Measurements from ENCODE around the gene POMZP3. TPM values are rescaled to one million over a fixed set of nuclear protein-coding genes. Genes with fewer than 3 reads are reported as not detected.
"Not testable (repeated sequence)": the region's sequence is repeated elsewhere in the genome, so short reads cannot be mapped to it uniquely, and the experiment has no call there.

Gene POMZP3
- total RNA-seq, 1 donor from 2014 or later: 14.3 TPM

DNA sequence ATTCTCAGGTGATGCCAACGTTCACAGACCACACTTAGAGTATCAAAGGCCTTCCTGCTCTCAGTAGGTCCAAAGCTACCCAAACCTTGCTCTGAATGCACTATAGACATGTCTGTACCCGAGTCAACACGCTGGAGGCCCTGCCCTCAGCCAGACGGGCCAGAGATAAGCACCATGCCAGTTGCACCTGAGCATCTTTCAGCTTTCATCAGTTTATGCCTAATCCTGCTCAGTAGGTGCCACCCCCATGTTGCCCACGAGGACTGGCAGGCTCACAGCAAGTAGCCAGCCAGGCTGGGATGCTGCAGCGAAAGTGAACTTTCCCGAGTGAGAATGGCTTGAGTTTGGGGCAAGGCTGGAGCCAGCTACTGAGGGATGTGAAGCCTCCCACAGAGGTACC lies 18.6 kb downstream of the POMZP3 start:
- ATAC-seq (ENCODE audit: low read depth); H3K36me3 Mint-ChIP-seq (ENCODE audit: low read depth); H3K27me3 Mint-ChIP-seq; H3K27ac Mint-ChIP-seq; H3K9me3 Mint-ChIP-seq; intact Hi-C loops (cut with micrococcal nuclease); H3K4me1 Mint-ChIP-seq; POLR2A ChIA-PET; CTCF ChIA-PET; DNase-seq; H3K4me3 Mint-ChIP-seq: not testable (repeated sequence)

DNA sequence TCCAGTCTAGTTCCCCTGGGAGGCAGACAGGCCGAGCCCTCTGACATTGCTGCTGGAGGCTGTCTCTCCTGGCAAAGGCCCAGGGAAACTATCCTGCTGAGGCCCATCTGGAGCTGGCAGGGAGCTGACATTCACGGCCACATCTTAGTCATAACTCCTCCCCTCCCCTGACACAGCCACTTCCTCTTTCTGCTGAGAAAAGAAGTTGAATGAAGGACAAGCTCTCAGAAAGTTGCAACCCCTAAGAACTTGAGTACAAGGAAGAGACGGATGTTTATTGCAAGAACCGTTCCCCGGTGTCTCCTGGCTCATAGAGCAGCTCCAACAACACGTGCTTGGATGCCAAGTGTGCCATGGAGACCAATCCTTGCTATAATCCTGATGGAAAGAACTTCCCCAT lies 21.1 kb downstream of the POMZP3 start:
- H3K4me3 Mint-ChIP-seq; H3K36me3 Mint-ChIP-seq (ENCODE audit: low read depth); intact Hi-C loops (cut with micrococcal nuclease); H3K27me3 Mint-ChIP-seq; POLR2A ChIA-PET; CTCF ChIA-PET; H3K4me1 Mint-ChIP-seq; H3K9me3 Mint-ChIP-seq: not testable (repeated sequence)
- peak; percentile 45 for DNase-seq
- peak; percentile 94 for ATAC-seq (ENCODE audit: low read depth)
- H3K27ac Mint-ChIP-seq: peak overlapping the region; percentile 76

DNA sequence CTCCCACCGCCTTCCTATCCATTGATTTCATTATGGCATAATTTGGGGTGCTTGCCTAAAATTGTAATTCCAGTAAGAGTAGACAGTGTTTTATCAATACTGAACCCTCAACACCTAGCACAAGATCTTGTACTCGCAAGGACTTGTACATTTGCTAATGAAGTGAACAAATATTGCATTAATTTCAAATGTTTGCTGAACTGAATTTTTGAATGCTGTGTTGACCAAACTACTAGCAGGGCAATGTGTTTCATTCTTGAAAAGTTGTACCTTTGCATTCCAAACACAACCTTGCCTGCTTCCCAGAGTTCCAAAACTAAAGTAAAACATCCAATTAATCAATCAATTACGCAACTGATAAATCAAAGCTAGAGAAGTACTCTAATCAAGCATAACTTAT lies 26.4 kb downstream of the POMZP3 start:
- H3K27ac Mint-ChIP-seq; H3K27me3 Mint-ChIP-seq; ATAC-seq (ENCODE audit: low read depth); DNase-seq; CTCF ChIA-PET; H3K9me3 Mint-ChIP-seq; H3K36me3 Mint-ChIP-seq (ENCODE audit: low read depth); POLR2A ChIA-PET; intact Hi-C loops (cut with micrococcal nuclease); H3K4me3 Mint-ChIP-seq: not testable (repeated sequence)
- peaks cover 11% of the 10 kb centered on the region for H3K4me1 Mint-ChIP-seq

DNA sequence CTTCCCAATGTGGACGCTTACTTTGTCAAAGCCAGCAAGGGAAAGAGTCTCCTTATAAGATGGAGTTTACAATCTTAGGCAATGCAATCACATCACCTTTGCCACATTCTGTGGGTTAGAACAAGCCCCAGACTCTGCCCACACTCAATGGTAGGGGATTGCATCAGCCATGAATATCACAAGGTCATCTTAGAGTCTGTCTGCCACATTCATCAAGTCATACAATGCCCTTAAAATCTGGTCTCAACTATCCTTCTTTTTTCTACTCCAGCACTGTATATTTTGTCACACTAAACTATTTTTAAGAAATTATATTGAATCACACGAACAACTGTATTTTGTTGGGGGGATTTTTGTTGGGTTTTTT lies 27.0 kb downstream of the POMZP3 start:
- H3K27ac Mint-ChIP-seq; CTCF ChIA-PET; POLR2A ChIA-PET; H3K36me3 Mint-ChIP-seq (ENCODE audit: low read depth); ATAC-seq (ENCODE audit: low read depth); H3K27me3 Mint-ChIP-seq; H3K4me3 Mint-ChIP-seq; DNase-seq; intact Hi-C loops (cut with micrococcal nuclease); H3K9me3 Mint-ChIP-seq: not testable (repeated sequence)
- H3K4me1 Mint-ChIP-seq: peaks cover 11% of the 10 kb centered on the region

DNA sequence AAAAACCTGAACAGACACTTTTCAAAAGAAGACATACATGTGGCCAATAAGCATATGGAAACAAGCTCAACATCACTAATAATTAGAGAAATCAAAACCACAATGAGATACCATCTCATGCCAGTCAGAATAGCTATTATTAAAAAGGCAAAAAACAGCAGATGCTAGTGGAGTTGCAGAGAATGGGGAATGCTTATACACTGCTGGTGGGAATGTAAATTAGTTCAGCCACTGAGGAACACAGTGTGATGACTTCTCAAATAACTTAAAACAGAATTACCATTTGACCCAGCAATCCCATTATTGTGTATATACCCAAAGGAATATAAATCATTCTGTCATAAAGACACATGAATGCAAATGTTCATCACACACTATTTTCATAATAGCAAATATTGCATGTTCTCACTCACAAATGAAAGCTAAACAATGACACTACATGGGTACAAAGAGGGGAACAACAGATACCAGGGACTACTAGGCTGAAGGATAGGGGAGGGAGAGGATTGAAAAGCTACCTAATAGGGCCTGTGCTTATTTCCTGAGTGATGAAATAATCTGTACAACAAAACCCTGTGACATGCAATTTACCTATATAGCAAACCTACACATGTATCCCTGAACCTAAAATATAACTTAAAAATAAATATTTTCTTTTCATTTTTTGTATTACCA lies 28.4 kb downstream of the POMZP3 start:
- CTCF ChIA-PET; DNase-seq; H3K27ac Mint-ChIP-seq; H3K36me3 Mint-ChIP-seq (ENCODE audit: low read depth); H3K27me3 Mint-ChIP-seq; intact Hi-C loops (cut with micrococcal nuclease); ATAC-seq (ENCODE audit: low read depth); H3K4me3 Mint-ChIP-seq; POLR2A ChIA-PET; H3K9me3 Mint-ChIP-seq: not testable (repeated sequence)
- peaks cover 13% of the 10 kb centered on the region for H3K4me1 Mint-ChIP-seq

DNA sequence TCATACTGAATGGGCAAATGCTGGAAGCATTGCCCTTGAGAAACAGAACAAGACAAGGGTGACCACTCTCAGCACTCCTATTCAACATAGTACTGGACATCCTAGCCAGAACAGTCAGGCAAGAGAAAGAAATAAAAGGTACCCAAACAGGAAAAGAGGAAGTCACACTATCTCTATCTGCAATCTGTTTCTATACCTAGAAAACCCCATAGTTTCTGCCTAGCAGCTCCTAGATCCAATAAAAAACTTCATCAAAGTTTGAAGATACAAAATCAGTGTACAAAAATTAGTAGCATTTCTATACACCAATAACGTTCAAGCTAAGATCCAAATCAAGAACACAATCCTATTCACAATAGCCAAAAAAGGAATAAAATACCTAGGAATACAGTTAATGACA lies 29.8 kb downstream of the POMZP3 start:
- H3K4me3 Mint-ChIP-seq, CTCF ChIA-PET, H3K27ac Mint-ChIP-seq: not testable (repeated sequence)

DNA sequence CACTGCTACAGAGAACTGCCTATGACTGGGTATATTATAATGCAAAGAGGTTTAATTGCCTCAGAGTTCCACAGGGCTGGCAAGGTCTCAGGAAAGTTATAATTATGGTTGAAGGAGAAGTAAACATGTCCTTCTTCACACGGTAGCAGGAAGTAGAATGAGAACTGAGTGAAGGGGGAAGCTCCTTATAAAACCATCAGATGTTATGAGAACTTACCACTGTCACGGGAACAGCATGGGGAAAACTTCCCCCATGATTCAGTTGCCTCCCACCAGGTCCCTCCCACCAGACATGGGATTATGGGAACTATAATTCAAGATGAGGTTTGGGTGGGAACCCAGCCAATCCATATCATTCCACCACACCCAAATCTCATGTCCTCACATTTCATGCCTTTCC lies 34.4 kb downstream of the POMZP3 start:
- H3K9me3 Mint-ChIP-seq; H3K36me3 Mint-ChIP-seq (ENCODE audit: low read depth); DNase-seq; intact Hi-C loops (cut with micrococcal nuclease); H3K27me3 Mint-ChIP-seq; H3K4me3 Mint-ChIP-seq; POLR2A ChIA-PET; H3K27ac Mint-ChIP-seq; ATAC-seq (ENCODE audit: low read depth); CTCF ChIA-PET: not testable (repeated sequence)
- H3K4me1 Mint-ChIP-seq: peaks cover 35% of the 10 kb centered on the region

More for the DNA sequence above, 29.8 kb downstream of the POMZP3 start:
- H3K27me3 Mint-ChIP-seq; H3K9me3 Mint-ChIP-seq; H3K36me3 Mint-ChIP-seq (ENCODE audit: low read depth); DNase-seq; POLR2A ChIA-PET; intact Hi-C loops (cut with micrococcal nuclease); ATAC-seq (ENCODE audit: low read depth): not testable (repeated sequence)
- peaks cover 20% of the 10 kb centered on the region for H3K4me1 Mint-ChIP-seq

DNA sequence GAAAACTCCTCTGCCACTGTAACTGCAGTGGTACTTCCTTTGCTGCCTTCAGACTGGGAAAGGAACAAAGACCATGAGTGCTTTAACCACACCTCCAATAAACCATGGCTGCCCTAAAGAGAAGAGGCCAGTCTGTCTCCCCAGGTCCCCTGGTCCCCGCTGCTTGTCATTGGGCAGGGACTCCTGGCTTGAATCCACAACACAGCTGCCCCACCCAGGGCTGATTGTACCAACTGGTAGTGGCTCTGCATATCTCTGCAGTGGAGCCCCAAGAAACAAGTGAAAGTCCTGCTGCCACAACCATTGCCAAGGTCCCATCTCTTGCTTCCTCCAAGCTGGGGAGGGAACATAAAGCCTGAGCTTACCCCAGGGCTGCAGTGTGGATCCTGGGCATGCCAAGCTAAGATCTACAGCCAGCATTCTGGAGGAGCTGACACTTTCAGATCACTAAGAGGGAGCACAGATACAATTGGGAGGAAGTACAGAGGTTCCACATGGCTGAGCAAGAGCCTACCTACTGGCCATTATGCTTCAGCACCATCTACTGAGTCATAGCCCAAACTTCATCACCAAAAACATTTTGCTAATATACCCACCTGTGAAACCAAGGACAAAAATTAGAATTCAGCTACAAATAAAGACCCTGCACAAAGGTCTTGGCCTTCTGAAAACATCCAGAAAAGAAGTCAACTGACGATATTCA lies 35.3 kb downstream of the POMZP3 start:
- Mint-ChIP-seq H3K4me1 (peaks cover 32% of the 10 kb centered on the region), H3K27ac (peak overlapping the region; percentile 12)
- H3K4me3 Mint-ChIP-seq; H3K9me3 Mint-ChIP-seq; H3K27me3 Mint-ChIP-seq; POLR2A ChIA-PET; intact Hi-C loops (cut with micrococcal nuclease); DNase-seq; CTCF ChIA-PET; H3K36me3 Mint-ChIP-seq (ENCODE audit: low read depth): not testable (repeated sequence)
- peak; percentile 89 for ATAC-seq (ENCODE audit: low read depth)

DNA sequence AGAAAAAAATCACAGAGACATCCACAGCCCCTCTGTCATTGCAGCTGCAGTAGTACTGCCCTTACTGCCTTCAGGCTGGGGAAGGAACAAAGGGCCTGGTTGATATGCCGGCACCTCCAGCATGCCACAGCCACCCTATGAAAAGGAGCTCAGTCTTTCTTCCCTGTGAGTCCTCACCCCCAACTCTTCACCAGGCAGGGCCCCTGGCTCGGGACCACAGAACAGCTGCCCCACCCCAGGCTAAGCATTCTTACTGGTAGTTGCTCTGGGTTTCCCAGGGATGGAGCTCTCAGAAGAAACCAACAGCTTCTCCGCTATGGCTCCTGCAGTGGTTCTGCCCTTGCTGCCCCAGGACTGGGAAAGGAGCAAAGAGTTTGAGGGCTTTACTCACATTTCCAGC lies 36.0 kb downstream of the POMZP3 start:
- H3K4me3 Mint-ChIP-seq, POLR2A ChIA-PET: not testable (repeated sequence)

DNA sequence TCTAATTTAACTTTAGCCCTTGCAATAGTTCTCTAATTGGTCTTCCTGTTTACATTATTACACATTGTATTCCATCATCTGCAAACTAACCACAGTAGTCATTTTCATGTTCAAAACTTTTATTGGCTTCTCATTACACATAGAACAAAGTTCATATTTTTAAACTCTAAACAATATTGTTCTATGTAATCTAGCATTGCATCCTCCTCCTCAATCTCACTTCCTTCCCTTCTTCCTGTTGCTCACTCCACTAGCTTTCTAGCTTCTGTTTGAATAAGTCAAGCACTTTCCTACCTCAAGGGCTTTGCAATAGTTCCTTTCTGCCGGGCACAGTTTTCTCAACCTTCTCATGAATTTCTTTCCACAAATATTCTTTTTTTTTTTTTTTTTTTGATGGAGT lies 38.5 kb downstream of the POMZP3 start:
- DNase-seq; H3K27me3 Mint-ChIP-seq; H3K27ac Mint-ChIP-seq; CTCF ChIA-PET; ATAC-seq (ENCODE audit: low read depth); H3K36me3 Mint-ChIP-seq (ENCODE audit: low read depth); POLR2A ChIA-PET; H3K4me3 Mint-ChIP-seq; H3K9me3 Mint-ChIP-seq; intact Hi-C loops (cut with micrococcal nuclease): not testable (repeated sequence)
- H3K4me1 Mint-ChIP-seq: peaks cover 29% of the 10 kb centered on the region

More for the DNA sequence above, 36.0 kb downstream of the POMZP3 start:
- CTCF ChIA-PET; H3K36me3 Mint-ChIP-seq (ENCODE audit: low read depth); DNase-seq; H3K27ac Mint-ChIP-seq; H3K27me3 Mint-ChIP-seq; H3K9me3 Mint-ChIP-seq; ATAC-seq (ENCODE audit: low read depth); intact Hi-C loops (cut with micrococcal nuclease): not testable (repeated sequence)
- H3K4me1 Mint-ChIP-seq: peaks cover 32% of the 10 kb centered on the region

DNA sequence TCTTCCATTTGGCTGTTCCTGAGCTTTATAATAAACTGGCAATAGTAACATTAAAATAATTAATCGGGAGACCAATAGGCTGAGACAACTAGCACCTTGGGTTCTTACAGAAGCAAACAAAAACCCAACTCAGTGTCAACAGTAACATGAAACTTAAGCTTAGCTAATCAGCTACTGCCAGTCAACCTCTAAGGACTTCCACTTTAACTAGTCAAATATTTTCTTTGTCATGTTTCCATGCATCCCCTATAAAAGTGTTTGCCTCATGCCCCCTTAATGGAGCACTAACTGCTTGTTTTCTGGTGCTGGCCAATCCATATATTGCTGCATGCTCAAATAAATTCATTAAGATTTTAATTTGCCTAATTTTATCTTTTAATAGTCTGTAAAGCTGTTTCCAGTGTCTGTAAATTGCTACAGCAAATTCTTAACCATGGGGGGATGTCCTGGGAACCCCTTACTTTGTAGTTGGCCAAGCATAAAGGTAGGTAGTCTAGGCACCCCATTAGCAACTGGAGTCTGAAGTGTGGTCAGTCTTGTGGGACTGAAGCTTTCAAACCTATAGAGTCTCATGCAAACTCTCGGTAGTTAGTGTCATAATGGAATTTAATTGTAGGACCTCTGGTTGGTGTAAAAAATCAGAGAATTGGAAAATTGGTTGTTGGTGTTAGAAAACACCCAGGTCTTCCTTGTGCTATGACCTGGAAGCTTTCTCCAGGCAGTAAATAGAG lies 40.3 kb downstream of the POMZP3 start:
- H3K27me3 Mint-ChIP-seq; H3K9me3 Mint-ChIP-seq; intact Hi-C loops (cut with micrococcal nuclease); CTCF ChIA-PET; H3K4me3 Mint-ChIP-seq; DNase-seq; H3K27ac Mint-ChIP-seq; POLR2A ChIA-PET; ATAC-seq (ENCODE audit: low read depth); H3K36me3 Mint-ChIP-seq (ENCODE audit: low read depth): not testable (repeated sequence)
- peaks cover 17% of the 10 kb centered on the region for H3K4me1 Mint-ChIP-seq

DNA sequence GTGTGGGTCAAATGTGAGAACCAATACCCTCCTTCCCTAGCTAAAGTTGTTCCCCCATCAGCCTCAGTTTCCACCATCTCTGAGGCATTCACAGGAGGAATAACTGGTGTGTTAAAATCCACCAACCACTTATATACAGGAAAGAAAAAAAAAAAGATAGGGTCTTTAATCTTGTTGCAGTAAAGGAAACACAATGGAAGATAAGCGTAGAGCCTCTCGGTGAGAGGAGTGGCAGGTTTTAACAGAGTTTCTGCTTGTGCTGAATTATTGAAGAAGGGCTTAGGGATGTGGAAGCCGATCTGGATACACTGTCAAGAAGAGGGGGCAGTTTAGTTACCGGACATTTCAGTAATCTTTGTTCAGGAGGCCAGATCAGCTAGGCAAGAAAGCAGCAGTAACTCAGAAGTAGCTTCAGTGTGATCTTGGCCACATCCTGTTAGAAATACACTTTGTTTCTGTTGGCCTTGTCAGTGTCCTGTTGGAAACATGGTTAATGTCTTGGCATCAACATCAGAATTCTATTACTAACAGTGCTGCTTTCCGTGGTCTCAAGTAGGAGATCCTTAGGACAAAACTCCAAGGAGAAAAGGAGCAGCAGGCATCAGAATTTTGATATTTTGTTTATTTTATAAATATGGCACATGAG lies 43.3 kb downstream of the POMZP3 start:
- H3K27me3 Mint-ChIP-seq; ATAC-seq (ENCODE audit: low read depth); H3K9me3 Mint-ChIP-seq; DNase-seq; intact Hi-C loops (cut with micrococcal nuclease); CTCF ChIA-PET; POLR2A ChIA-PET; H3K27ac Mint-ChIP-seq; H3K36me3 Mint-ChIP-seq (ENCODE audit: low read depth); H3K4me3 Mint-ChIP-seq: not testable (repeated sequence)
- peaks cover 12% of the 10 kb centered on the region for H3K4me1 Mint-ChIP-seq
